Ovary (tissue), 9 donors: ENCODE results near the gene C20orf202. TPM values are rescaled to one million over a fixed set of nuclear protein-coding genes. Genes with fewer than 3 reads are reported as not detected.

ENCODE experiments used
- DNase-seq, 5 donors: peaks; one replicate each; pipeline ENCODE4 v3.0.0-alpha.2; 2019 to 2020
- H3K27ac ChIP-seq, 2 donors: fragments of 200-600 bp; one replicate each; pipeline versions ENCODE4 v1.5.1 to v1.8.0; 2019 to 2022
- H3K27me3 ChIP-seq: fragments of 200-600 bp; one replicate; pipeline ENCODE4 v1.8.0; 2022
- H3K36me3 ChIP-seq: fragments of 200-600 bp; sonication (generic); one replicate; pipeline ENCODE4 v1.5.1; 2019
- H3K4me1 ChIP-seq: one replicate; pipeline ENCODE4 v1.8.1; 2013; ENCODE audit warnings: mild to moderate bottlenecking, moderate library complexity; ENCODE audit not compliant: insufficient read depth
- H3K4me3 ChIP-seq: fragments of 200-600 bp; sonication (generic); one replicate; pipeline ENCODE4 v1.5.1; 2017
- H3K9me3 ChIP-seq, 2 donors: fragments of 200-600 bp in 1 of 2; sonication (generic) in 1 of 2; one replicate each; pipeline versions ENCODE4 v1.5.1 to v1.8.1; 2013 to 2019; ENCODE audit warnings: mild to moderate bottlenecking in 1 of 2, moderate library complexity in 1 of 2
- CTCF ChIP-seq, 3 donors: fragments of 450-650 bp in 2 of 3; fragments of 200-600 bp in 1 of 3; IDR thresholded peaks; one replicate each; pipeline versions ENCODE4 v1.5.1 to v1.8.0; 2016 to 2022; ENCODE audit warnings: antibody characterized with exemption in 3 of 3, mild to moderate bottlenecking in 1 of 3
- EP300 ChIP-seq: sonication (generic); formaldehyde crosslinking; IDR thresholded peaks from one replicate; pipeline ENCODE4 v1.6.1; 2017; ENCODE audit warnings: antibody characterized with exemption
- POLR2A ChIP-seq: fragments of 450-650 bp; IDR thresholded peaks from one replicate; pipeline ENCODE4 v1.6.1; 2017; ENCODE audit warnings: antibody characterized with exemption, mild to moderate bottlenecking, moderate library complexity
- WGBS, 3 donors: extraction: QIAGEN DNeasy Blood & Tissue Kit in 1 of 3; methylation state at CpG; one replicate each; pipeline versions ENCODE4 v1.1.5 to v1.1.7; 2013 to 2017; 5-methylcytosine and 5-hydroxymethylcytosine counted together
- intact Hi-C, 4 donors: fragments of 100-400 bp; cut with DNase I; formaldehyde crosslinking; loops; one replicate each; pipeline versions ENCODE4 v1.11.0 to v1.15.1; 2022 to 2023
- polyA plus RNA-seq, 2 donors: library from polyadenylated mRNA; stranded (reverse); fragments of 200-250 nt in 1 of 2; fragments of 350-450 nt in 1 of 2; fragmentation: Illumina TruSeq in 1 of 2; extraction: RNeasy Lipid Tissue Mini Kit (QIAGEN cat#74804) in 1 of 2; gene quantifications; one replicate each; pipeline ENCODE4 v1.2.3, GENCODE V29; 2013 to 2014
- total RNA-seq, 7 donors: library from RNA; depleted of rRNA in 2 of 7; stranded (reverse); fragments of >200 nt in 2 of 7; fragmentation: NEBNext Ultra II Directional in 3 of 7; extraction: Animal tissue kit (Norgen Biotek cat#: 25700) in 3 of 7; gene quantifications; one replicate each; pipeline versions ENCODE4 v1.1.0 to v1.2.4, GENCODE V29; 2016 to 2023
- donor health status: DM: no; HTN: no; CAD: no; lungs with moderate emphysema.
- donor health status: DM: no; HTN: no; CAD: no.
- donor health status: Bipolar disorder and iron deficiency.
- donor health status: DM: yes; HTN: yes; CAD: no.
- donor health status: DM: no; HTN: no; CAD: no.
- donor health status: DM: yes; HTN: yes; CAD: no.

Gene C20orf202
- total and polyA plus RNA-seq, 9 donors = 0.18 to 0.58 (median 0.29) TPM; not detected in 1

GRCh38 chr20:1196634-1197033 lies 6.6 kb upstream of the C20orf202 start:
- Histone ChIP-seq H3K9me3 (no peaks in the 10 kb centered on the region), H3K36me3 (no peaks in the 10 kb centered on the region), H3K4me3 (no peak overlapping the region), H3K27ac (no peak overlapping the region), H3K4me1 (no peaks in the 10 kb centered on the region), H3K27me3 (no peaks in the 10 kb centered on the region)
- WGBS, 3 donors = 83 to 92% (median 86%) methylated on average over 2 of the region's 2 CpGs
- intact Hi-C loops = no loop called here
- TF ChIP-seq CTCF (IDR thresholded peaks at IDR 0.05) (no peak), EP300 (no peak), POLR2A (no peak)
- DNase-seq = no peak

GRCh38 chr20:1197801-1198200 lies 5.5 kb upstream of the C20orf202 start:
- WGBS, 3 donors = 75 to 81% (median 79%) methylated on average over 7 of the region's 7 CpGs
- intact Hi-C loops = no loop called here

DNA sequence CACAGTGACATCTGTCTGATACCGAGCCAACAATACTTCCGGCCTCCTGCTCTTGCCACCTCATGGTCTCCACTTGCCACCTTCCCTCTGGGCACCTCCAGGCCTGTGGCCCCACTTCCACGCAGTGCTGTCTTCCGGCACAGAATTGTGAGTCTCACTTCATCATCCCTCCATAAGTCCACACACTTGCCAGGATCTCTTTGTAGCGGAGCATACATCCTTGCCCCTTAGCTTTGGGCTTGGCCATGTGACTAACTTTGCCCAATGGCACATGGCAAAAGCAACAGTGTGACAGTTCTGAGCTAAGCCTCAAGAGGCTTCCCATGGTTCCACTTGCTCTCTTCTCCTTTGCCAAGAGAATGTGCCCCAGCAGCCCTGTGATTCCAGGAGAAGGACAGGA lies 4.5 kb upstream of the C20orf202 start:
- TF ChIP-seq EP300 (no peak), POLR2A (no peak), CTCF (IDR thresholded peaks at IDR 0.05) (no peak)
- Histone ChIP-seq H3K4me3 (no peak overlapping the region), H3K9me3 (no peaks in the 10 kb centered on the region), H3K27me3 (no peaks in the 10 kb centered on the region), H3K4me1 (no peaks in the 10 kb centered on the region), H3K36me3 (no peaks in the 10 kb centered on the region), H3K27ac (no peak overlapping the region)
- 81 to 91% (median 88%) methylated on average over 5 of the region's 5 CpGs for WGBS, 3 donors
- intact Hi-C loops = no loop called here
- DNase-seq = no peak

More at GRCh38 chr20:1197801-1198200, 5.5 kb upstream of the C20orf202 start:
- Histone ChIP-seq H3K36me3 (no peaks in the 10 kb centered on the region), H3K27ac (no peak overlapping the region), H3K27me3 (no peaks in the 10 kb centered on the region), H3K9me3 (no peaks in the 10 kb centered on the region), H3K4me1 (no peaks in the 10 kb centered on the region), H3K4me3 (no peak overlapping the region)
- DNase-seq = no peak
- TF ChIP-seq EP300 (no peak), CTCF (IDR thresholded peaks at IDR 0.05) (no peak), POLR2A (no peak)

DNA sequence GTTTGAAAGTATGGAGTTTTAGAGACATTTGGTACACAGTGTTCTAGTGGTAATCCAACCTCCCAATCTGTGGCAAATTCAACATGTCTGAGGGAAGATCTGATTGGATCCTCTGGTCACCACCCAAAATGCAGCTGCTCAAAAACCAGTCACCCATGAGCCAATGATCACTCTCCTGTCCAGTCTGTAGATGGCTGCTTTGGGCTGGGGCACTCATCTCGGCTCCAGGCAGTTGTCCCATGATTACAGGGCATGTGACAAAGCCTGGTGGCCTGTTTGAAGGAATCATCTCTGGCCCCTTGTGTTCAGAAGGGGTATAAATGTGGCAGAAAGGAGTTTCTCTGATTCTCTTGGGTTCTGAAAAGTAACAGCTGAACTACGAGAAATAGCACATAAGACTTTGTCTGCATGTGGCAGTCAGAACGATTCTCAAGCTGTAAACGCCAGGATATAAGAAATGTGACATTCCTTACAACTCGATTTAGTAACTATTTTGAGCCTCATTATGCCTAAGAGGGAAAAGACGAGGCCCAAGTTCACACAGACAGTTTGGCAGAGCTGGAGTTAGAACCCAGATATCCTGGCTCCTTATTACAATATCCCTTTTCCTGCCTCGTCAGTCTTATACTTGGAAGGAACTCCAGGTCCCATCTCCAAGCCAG lies 3.9 kb upstream of the C20orf202 start:
- WGBS, 3 donors = 70 to 82% (median 76%) methylated on average over 7 of the region's 7 CpGs
- no peak overlapping the region for H3K4me3 ChIP-seq
- H3K36me3 ChIP-seq = no peaks in the 10 kb centered on the region
- H3K27ac ChIP-seq = no peak overlapping the region
- no peaks in the 10 kb centered on the region for H3K4me1 ChIP-seq
- no peak for DNase-seq
- H3K9me3 ChIP-seq = no peaks in the 10 kb centered on the region
- intact Hi-C loops = no loop called here
- no peaks in the 10 kb centered on the region for H3K27me3 ChIP-seq
- TF ChIP-seq EP300 (no peak), POLR2A (no peak), CTCF (IDR thresholded peaks at IDR 0.05) (no peak)
